Ishikawa (cell line): ENCODE data around the gene KLHL3.

Source experiments
- CEBPB ChIP-seq: IDR thresholded peaks from 2 replicates; pipeline ENCODE4 v1.6.1; 2012
- EGR1 ChIP-seq: IDR thresholded peaks from 2 replicates; pipeline ENCODE4 v1.6.1; 2012
- EP300 ChIP-seq: IDR thresholded peaks from 2 replicates; pipeline ENCODE4 v1.6.1; 2012; ENCODE audit warnings: borderline replicate concordance
- FOXM1 ChIP-seq: IDR thresholded peaks from 2 replicates; pipeline ENCODE4 v1.6.1; 2012; ENCODE audit warnings: low read depth, borderline replicate concordance
- MAX ChIP-seq: IDR thresholded peaks from 2 replicates; pipeline ENCODE4 v1.6.1; 2012
- NFIC ChIP-seq: IDR thresholded peaks from 2 replicates; pipeline ENCODE4 v1.6.1; 2012
- RAD21 ChIP-seq: IDR thresholded peaks from 2 replicates; pipeline ENCODE4 v1.6.1; 2012; ENCODE audit warnings: low read depth
- REST ChIP-seq: IDR thresholded peaks from 2 replicates; pipeline ENCODE4 v1.6.1; 2012; ENCODE audit warnings: low read depth, mild to moderate bottlenecking
- TAF1 ChIP-seq: IDR thresholded peaks from 2 replicates; pipeline ENCODE4 v1.6.1; 2012; ENCODE audit warnings: low read depth, mild to moderate bottlenecking
- YY1 ChIP-seq: IDR thresholded peaks from 2 replicates; pipeline ENCODE4 v1.6.1; 2012; ENCODE audit warnings: low read depth
- ZBTB7A ChIP-seq: IDR thresholded peaks from 2 replicates; pipeline ENCODE4 v1.6.1; 2012; ENCODE audit warnings: low read depth
- TF ChIP-seq, protein P1 (sequence below): IDR thresholded peaks from 2 replicates; pipeline ENCODE4 v1.6.1; 2012

DNA sequence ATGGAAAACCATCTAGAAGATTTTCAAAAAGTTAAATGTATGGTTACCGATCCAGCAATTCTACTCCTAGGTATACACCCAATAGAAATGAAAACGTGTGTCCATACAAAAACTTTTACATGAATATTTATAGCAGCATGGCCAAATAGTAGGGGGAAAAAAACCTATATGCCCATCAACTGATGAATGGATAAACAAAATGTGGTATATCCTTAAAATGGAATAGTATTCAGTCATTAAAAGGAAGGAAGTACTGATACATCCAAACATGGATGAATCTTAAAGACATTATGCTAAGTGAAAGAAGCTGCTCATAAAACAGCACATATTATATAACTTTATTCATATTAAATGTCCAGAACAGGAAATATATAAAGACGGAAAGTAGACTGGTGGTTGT lies 143.6 kb downstream of the KLHL3 start:
- TF ChIP-seq YY1 (no peak), EP300 (no peak), RAD21 (no peak), CEBPB (no peak), TAF1 (no peak), EGR1 (no peak), NFIC (no peak), REST (no peak), FOXM1 (no peak), ZBTB7A (no peak), MAX (no peak)
- TF ChIP-seq, protein P1, sequence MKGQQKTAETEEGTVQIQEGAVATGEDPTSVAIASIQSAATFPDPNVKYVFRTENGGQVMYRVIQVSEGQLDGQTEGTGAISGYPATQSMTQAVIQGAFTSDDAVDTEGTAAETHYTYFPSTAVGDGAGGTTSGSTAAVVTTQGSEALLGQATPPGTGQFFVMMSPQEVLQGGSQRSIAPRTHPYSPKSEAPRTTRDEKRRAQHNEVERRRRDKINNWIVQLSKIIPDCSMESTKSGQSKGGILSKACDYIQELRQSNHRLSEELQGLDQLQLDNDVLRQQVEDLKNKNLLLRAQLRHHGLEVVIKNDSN: no peak
